ENCODE data around the gene IGSF21.

DNA sequence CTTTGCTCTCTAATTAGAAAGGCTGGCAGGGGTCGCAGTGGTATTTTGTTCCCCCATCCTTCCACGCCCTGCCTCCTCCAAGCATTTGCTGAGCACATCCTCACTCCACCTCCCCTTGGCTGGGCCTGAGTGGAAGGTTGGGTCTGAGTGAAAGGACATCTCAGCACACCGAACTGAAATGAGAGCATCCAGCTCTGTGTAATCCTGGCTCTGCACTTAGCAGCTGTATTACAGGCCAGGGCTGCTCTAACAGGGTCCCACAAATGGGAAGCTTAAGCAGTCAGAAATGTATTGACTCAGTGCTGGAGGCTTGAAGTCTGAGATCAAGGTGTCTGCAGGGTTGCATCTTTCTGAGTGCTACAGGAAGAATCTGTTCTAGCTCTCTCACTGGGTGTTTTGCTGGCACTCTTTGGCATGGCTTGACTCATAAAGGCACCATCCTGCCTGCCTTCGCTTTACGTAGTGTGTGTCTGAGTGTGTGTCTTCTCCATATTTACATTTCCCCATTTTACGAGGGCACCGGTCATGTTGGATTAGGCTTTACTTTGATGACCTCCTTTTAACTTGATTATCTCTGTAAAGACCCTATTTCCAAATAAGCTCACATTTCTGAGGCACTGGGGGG, 48.5 kb upstream of the IGSF21 start:
- TF ChIP-seq ZNF274 (IDR thresholded peaks at IDR 0.05; ENCODE audit: insufficient read depth, insufficient read length) (no peak), TARDBP (IDR thresholded peaks at IDR 0.05; ENCODE audit: borderline replicate concordance) (no peak), TAF1 (IDR thresholded peaks at IDR 0.05; ENCODE audit: borderline replicate concordance, low read depth, low read length) (no peak), NR2C2 (IDR thresholded peaks at IDR 0.05; ENCODE audit: borderline replicate concordance, control insufficient read depth, insufficient read length, low read depth) (no peak), RUNX3 (IDR thresholded peaks at IDR 0.05; ENCODE audit: low read length) (no peak), POLR2AphosphoS5 (IDR thresholded peaks at IDR 0.05; ENCODE audit: low read length) (no peak), ZNF384 (IDR thresholded peaks at IDR 0.05; ENCODE audit: borderline replicate concordance, low read depth, low read length) (no peak), PAX5 (IDR thresholded peaks at IDR 0.05; ENCODE audit: borderline replicate concordance, low read depth, low read length) (no peak)
- TF ChIP-seq, protein P1, sequence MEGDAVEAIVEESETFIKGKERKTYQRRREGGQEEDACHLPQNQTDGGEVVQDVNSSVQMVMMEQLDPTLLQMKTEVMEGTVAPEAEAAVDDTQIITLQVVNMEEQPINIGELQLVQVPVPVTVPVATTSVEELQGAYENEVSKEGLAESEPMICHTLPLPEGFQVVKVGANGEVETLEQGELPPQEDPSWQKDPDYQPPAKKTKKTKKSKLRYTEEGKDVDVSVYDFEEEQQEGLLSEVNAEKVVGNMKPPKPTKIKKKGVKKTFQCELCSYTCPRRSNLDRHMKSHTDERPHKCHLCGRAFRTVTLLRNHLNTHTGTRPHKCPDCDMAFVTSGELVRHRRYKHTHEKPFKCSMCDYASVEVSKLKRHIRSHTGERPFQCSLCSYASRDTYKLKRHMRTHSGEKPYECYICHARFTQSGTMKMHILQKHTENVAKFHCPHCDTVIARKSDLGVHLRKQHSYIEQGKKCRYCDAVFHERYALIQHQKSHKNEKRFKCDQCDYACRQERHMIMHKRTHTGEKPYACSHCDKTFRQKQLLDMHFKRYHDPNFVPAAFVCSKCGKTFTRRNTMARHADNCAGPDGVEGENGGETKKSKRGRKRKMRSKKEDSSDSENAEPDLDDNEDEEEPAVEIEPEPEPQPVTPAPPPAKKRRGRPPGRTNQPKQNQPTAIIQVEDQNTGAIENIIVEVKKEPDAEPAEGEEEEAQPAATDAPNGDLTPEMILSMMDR (IDR thresholded peaks at IDR 0.05 in 2 of 3, conservative IDR thresholded peaks at IDR 0.05 in 1 of 3; ENCODE audit: control insufficient read depth in 2 of 3, extremely low read depth in 1 of 3, insufficient read depth in 1 of 3, low read depth in 3 of 3, low read length in 3 of 3) = no peak

Data from GM12878 (cell line).